Measurements from ENCODE around the gene PLPPR1.

DNA sequence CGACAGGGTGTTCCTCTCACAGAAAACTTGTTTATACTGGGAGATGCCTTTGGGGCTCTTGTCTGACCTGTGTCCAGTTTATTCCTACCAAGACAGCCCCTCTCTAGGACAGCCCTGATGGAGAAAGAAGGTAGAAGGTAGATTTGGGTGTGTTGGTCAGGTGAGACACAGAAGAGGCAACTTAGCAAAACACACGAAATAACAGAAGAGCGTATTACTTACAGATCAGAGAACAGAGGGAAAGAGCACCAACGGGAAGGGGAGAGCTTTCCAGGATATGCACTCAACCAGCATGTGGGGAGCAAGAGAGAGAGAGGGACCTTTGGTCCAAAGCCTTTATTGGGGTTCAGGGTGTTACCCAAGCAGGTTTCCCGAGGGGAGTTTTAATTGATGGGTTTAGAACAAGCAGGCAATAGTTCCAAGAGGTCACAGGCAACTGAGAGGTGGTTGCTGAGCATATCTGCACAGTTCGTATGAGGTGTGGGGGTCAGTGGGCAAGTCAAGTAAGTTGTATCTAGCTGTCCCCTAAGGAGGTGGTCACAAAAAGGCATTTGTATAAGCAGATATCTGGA lies 324.5 kb downstream of the PLPPR1 start:
- no peak for TF ChIP-seq POLR2A (IDR thresholded peaks at IDR 0.05)
- TF ChIP-seq, protein P1, sequence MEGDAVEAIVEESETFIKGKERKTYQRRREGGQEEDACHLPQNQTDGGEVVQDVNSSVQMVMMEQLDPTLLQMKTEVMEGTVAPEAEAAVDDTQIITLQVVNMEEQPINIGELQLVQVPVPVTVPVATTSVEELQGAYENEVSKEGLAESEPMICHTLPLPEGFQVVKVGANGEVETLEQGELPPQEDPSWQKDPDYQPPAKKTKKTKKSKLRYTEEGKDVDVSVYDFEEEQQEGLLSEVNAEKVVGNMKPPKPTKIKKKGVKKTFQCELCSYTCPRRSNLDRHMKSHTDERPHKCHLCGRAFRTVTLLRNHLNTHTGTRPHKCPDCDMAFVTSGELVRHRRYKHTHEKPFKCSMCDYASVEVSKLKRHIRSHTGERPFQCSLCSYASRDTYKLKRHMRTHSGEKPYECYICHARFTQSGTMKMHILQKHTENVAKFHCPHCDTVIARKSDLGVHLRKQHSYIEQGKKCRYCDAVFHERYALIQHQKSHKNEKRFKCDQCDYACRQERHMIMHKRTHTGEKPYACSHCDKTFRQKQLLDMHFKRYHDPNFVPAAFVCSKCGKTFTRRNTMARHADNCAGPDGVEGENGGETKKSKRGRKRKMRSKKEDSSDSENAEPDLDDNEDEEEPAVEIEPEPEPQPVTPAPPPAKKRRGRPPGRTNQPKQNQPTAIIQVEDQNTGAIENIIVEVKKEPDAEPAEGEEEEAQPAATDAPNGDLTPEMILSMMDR (IDR thresholded peaks at IDR 0.05) = no peak

Measured in Peyer's patch (tissue), 4 donors.